ENCODE measurements around the gene TMEM17.

The TMEM17 gene

GRCh38 chr2:62464221-62465007 lies 41.6 kb downstream of the TMEM17 start:
- Histone ChIP-seq H3K9ac (no peak overlapping the region), H3K4me3 (ENCODE audit: low read depth, low read length) (no peak overlapping the region), H3K4me1 (no peaks in the 10 kb centered on the region), H2AFZ (no peak overlapping the region), H3K27me3 (ENCODE audit: control insufficient read depth, insufficient read depth, low read length) (no peaks in the 10 kb centered on the region), H3K9me3 (ENCODE audit: control insufficient read depth, low read length) (no peaks in the 10 kb centered on the region), H3K79me2 (no peaks in the 10 kb centered on the region), H3K4me2 (ENCODE audit: low read length) (no peak overlapping the region), H3K36me3 (ENCODE audit: control insufficient read depth, insufficient read depth, low read length) (no peaks in the 10 kb centered on the region), H3K27ac (no peak overlapping the region)
- TF ChIP-seq CTCF (IDR thresholded peaks at IDR 0.05), result no peak

- Histone ChIP-seq H3K9me3 (ENCODE audit: control insufficient read depth, low read length) (no peaks in the 10 kb centered on the region), H2AFZ (no peak overlapping the region), H3K79me2 (no peaks in the 10 kb centered on the region), H3K27me3 (ENCODE audit: control insufficient read depth, insufficient read depth, low read length) (no peaks in the 10 kb centered on the region), H3K9ac (no peak overlapping the region), H3K4me2 (ENCODE audit: low read length) (no peak overlapping the region), H3K36me3 (ENCODE audit: control insufficient read depth, insufficient read depth, low read length) (no peaks in the 10 kb centered on the region), H3K4me3 (ENCODE audit: low read depth, low read length) (no peak overlapping the region), H3K4me1 (no peaks in the 10 kb centered on the region), H3K27ac (no peak overlapping the region)
- no peak for TF ChIP-seq CTCF (IDR thresholded peaks at IDR 0.05)
Observed at GRCh38 chr2:62462211-62462610, 43.8 kb downstream of the TMEM17 start.

GRCh38 chr2:62461707-62462106 lies 44.3 kb downstream of the TMEM17 start:
- no peak overlapping the region for H2AFZ ChIP-seq
- no peaks in the 10 kb centered on the region for H3K36me3 ChIP-seq (ENCODE audit: control insufficient read depth, insufficient read depth, low read length)
- no peaks in the 10 kb centered on the region for H3K79me2 ChIP-seq
- H3K4me3 ChIP-seq (ENCODE audit: low read depth, low read length), result no peak overlapping the region
- no peak overlapping the region for H3K9ac ChIP-seq
- H3K4me2 ChIP-seq (ENCODE audit: low read length), result no peak overlapping the region
- H3K27me3 ChIP-seq (ENCODE audit: control insufficient read depth, insufficient read depth, low read length), result no peaks in the 10 kb centered on the region
- no peaks in the 10 kb centered on the region for H3K9me3 ChIP-seq (ENCODE audit: control insufficient read depth, low read length)
- no peaks in the 10 kb centered on the region for H3K4me1 ChIP-seq
- TF ChIP-seq CTCF (IDR thresholded peaks at IDR 0.05), result no peak
- no peak overlapping the region for H3K27ac ChIP-seq

- H3K27me3 ChIP-seq (ENCODE audit: control insufficient read depth, insufficient read depth, low read length), result no peaks in the 10 kb centered on the region
- H3K79me2 ChIP-seq, result no peaks in the 10 kb centered on the region
- H3K36me3 ChIP-seq (ENCODE audit: control insufficient read depth, insufficient read depth, low read length), result no peaks in the 10 kb centered on the region
- no peak overlapping the region for H3K9ac ChIP-seq
- H3K4me3 ChIP-seq (ENCODE audit: low read depth, low read length), result no peak overlapping the region
- no peak overlapping the region for H3K27ac ChIP-seq
- no peak for TF ChIP-seq CTCF (IDR thresholded peaks at IDR 0.05)
- no peak overlapping the region for H3K4me2 ChIP-seq (ENCODE audit: low read length)
- no peak overlapping the region for H2AFZ ChIP-seq
- H3K9me3 ChIP-seq (ENCODE audit: control insufficient read depth, low read length), result no peaks in the 10 kb centered on the region
- no peaks in the 10 kb centered on the region for H3K4me1 ChIP-seq
Observed at GRCh38 chr2:62461017-62461553, 44.9 kb downstream of the TMEM17 start.

- no peak overlapping the region for H3K9ac ChIP-seq
- H3K9me3 ChIP-seq (ENCODE audit: control insufficient read depth, low read length), result no peaks in the 10 kb centered on the region
- no peak for TF ChIP-seq CTCF (IDR thresholded peaks at IDR 0.05)
- no peaks in the 10 kb centered on the region for H3K36me3 ChIP-seq (ENCODE audit: control insufficient read depth, insufficient read depth, low read length)
- H2AFZ ChIP-seq, result no peak overlapping the region
- no peaks in the 10 kb centered on the region for H3K27me3 ChIP-seq (ENCODE audit: control insufficient read depth, insufficient read depth, low read length)
- no peaks in the 10 kb centered on the region for H3K4me1 ChIP-seq
- H3K27ac ChIP-seq, result no peak overlapping the region
- no peak overlapping the region for H3K4me3 ChIP-seq (ENCODE audit: low read depth, low read length)
- no peaks in the 10 kb centered on the region for H3K79me2 ChIP-seq
- no peak overlapping the region for H3K4me2 ChIP-seq (ENCODE audit: low read length)
Observed at GRCh38 chr2:62460175-62460574, 45.8 kb downstream of the TMEM17 start.

Data from parathyroid adenoma (tissue), 2 donors.